HepG2 (cell line): Measurements from ENCODE around the gene PIM3. TPM values are rescaled to one million over a fixed set of nuclear protein-coding genes. Genes with fewer than 3 reads are reported as not detected.

Experiments used
- ATAC-seq: fragments of 200-7000 bp; cut with Tn5 transposase; 3 replicates; pipeline ENCODE4 v1.9.1; 2020; ENCODE audit warnings: mild to moderate bottlenecking, moderate library complexity
- BruUV-seq: library from RNA; stranded (reverse); fragments of 400-500 nt; replicated peaks from 2 replicates; lab custom pipeline; 2021; lab: Mats Ljungman, UMichigan
- CTCF ChIA-PET: fragments of 300-600 bp; formaldehyde crosslinking; extraction: SDS; loops from one replicate; lab custom pipeline; 2021; ENCODE audit warnings: low total read pairs, inconsistent platforms, low intra/inter-chr PET ratio; lab: Yijun Ruan, JAX
- POLR2A ChIA-PET: fragments of 350-600 bp; sonication (Branson Sonifier 250); formaldehyde crosslinking; loops from one replicate; lab custom pipeline; 2020; ENCODE audit warnings: antibody characterized with exemption, inconsistent platforms; lab: Yijun Ruan, JAX
- DNase-seq: peaks from one replicate; pipeline ENCODE4 v3.0.0-alpha.2; 2015; ENCODE audit warnings: low spot score
- FAIRE-seq: peaks from 3 replicates; lab custom pipeline; 2011; peaks lifted over from hg19 to GRCh38; lab: Jason Lieb, UNC
- H2AFZ ChIP-seq: one replicate; pipeline ENCODE4 v1.6.1; 2011; ENCODE audit warnings: low read length, inconsistent platforms
- H3K27ac ChIP-seq: fragments of 300-600 bp; 3 replicates; pipeline ENCODE4 v1.8.0; 2011; ENCODE audit warnings: mixed run types, mild to moderate bottlenecking, mixed read lengths, low read length, inconsistent platforms; ENCODE audit not compliant: insufficient read depth; ENCODE audit errors: extremely low read length
- H3K27me3 ChIP-seq, 2 experiments: fragments of 200-600 bp in 1 of 2; 2 replicates in 1 of 2; 3 replicates in 1 of 2; pipeline versions ENCODE4 v1.6.0 to v1.8.0; 2011; ENCODE audit warnings: low read length in 2 of 2, mild to moderate bottlenecking in 2 of 2, moderate library complexity in 2 of 2, inconsistent platforms in 1 of 2; ENCODE audit not compliant: insufficient read depth in 2 of 2, control insufficient read depth in 1 of 2
- H3K36me3 ChIP-seq, 2 experiments: fragments of 200-600 bp in 1 of 2; replicated peaks in 1 of 2; 2 replicates in 1 of 2; 3 replicates in 1 of 2; pipeline versions ENCODE4 v1.5.1 to v1.8.0; 2011; ENCODE audit warnings: low read length in 2 of 2, inconsistent platforms in 1 of 2; ENCODE audit not compliant: insufficient read depth in 2 of 2, control insufficient read depth in 1 of 2
- H3K4me1 ChIP-seq: 2 replicates; pipeline ENCODE4 v1.5.1; 2012; ENCODE audit warnings: low read length, inconsistent platforms; ENCODE audit not compliant: insufficient read depth
- H3K4me2 ChIP-seq: 2 replicates; pipeline ENCODE4 v1.6.0; 2011; ENCODE audit warnings: low read depth, low read length, inconsistent platforms
- H3K4me3 ChIP-seq, 3 experiments: fragments of 200-600 bp in 1 of 3; sonication (generic), shearing (Covaris generic) in 1 of 3; replicated peaks in 1 of 3; 2 replicates each; pipeline ENCODE4 v1.5.1; 2011 to 2016; ENCODE audit warnings: low read length in 3 of 3, inconsistent platforms in 2 of 3, low read depth in 2 of 3, mild to moderate bottlenecking in 2 of 3, control low read depth in 1 of 3, mixed read lengths in 1 of 3; ENCODE audit not compliant: insufficient read depth in 1 of 3
- H3K79me2 ChIP-seq: one replicate; pipeline ENCODE4 v1.6.1; 2011; ENCODE audit warnings: low read length, inconsistent platforms; ENCODE audit not compliant: insufficient read depth
- H3K9ac ChIP-seq: 2 replicates; pipeline ENCODE4 v1.6.0; 2011; ENCODE audit warnings: mild to moderate bottlenecking, low read depth, low read length, inconsistent platforms; ENCODE audit not compliant: insufficient read depth
- H3K9me3 ChIP-seq: 2 replicates; pipeline ENCODE4 v1.5.1; 2012; ENCODE audit warnings: mild to moderate bottlenecking, low read length
- H4K20me1 ChIP-seq: 2 replicates; pipeline ENCODE4 v1.6.0; 2011; ENCODE audit warnings: inconsistent platforms, mild to moderate bottlenecking, low read length, moderate library complexity; ENCODE audit not compliant: insufficient read depth
- AGO2 ChIP-seq: fragments of 200-400 bp; formaldehyde crosslinking; optimal IDR thresholded peaks from 2 replicates; pipeline ENCODE3; 2017; ENCODE audit warnings: mild to moderate bottlenecking, low read depth, low read length, moderate library complexity
- CENPX ChIP-seq: sonication (generic); formaldehyde crosslinking; IDR thresholded peaks from 2 replicates; pipeline ENCODE4 v1.9.0; 2021; ENCODE audit warnings: mild to moderate bottlenecking, missing genetic modification reagents, moderate library complexity
- EEA1 ChIP-seq: sonication (generic); formaldehyde crosslinking; IDR thresholded peaks from 2 replicates; pipeline ENCODE4 v1.5.1; 2020; ENCODE audit warnings: mild to moderate bottlenecking, missing genetic modification reagents, borderline replicate concordance
- ETV6 ChIP-seq: sonication (generic); formaldehyde crosslinking; conservative IDR thresholded peaks from 2 replicates; pipeline ENCODE4 v1.4.0; 2020; ENCODE audit warnings: missing genetic modification reagents
- MAFK ChIP-seq, 2 experiments: IDR thresholded peaks in 1 of 2; conservative IDR thresholded peaks in 1 of 2; 2 replicates each; pipeline ENCODE4 v1.6.1; 2011; ENCODE audit warnings: improper control_type of control experiment in 2 of 2, low read length in 2 of 2
- NPAS2 ChIP-seq: sonication (generic); formaldehyde crosslinking; IDR thresholded peaks from 2 replicates; pipeline ENCODE4 v1.8.0; 2022; ENCODE audit warnings: mild to moderate bottlenecking, missing genetic modification reagents, borderline replicate concordance
- PAXIP1 ChIP-seq: sonication (generic); formaldehyde crosslinking; conservative IDR thresholded peaks from 2 replicates; pipeline ENCODE4 v1.4.0; 2020; ENCODE audit warnings: mild to moderate bottlenecking, missing genetic modification reagents, moderate library complexity
- REST ChIP-seq, 2 experiments: IDR thresholded peaks; 2 replicates each; pipeline ENCODE4 v1.6.1; 2011 to 2012; ENCODE audit warnings: low read length in 2 of 2, borderline replicate concordance in 1 of 2, low read depth in 1 of 2, mild to moderate bottlenecking in 1 of 2, moderate library complexity in 1 of 2
- SCMH1 ChIP-seq: sonication (generic); formaldehyde crosslinking; IDR thresholded peaks from 2 replicates; pipeline ENCODE4 v1.9.0; 2021; ENCODE audit warnings: missing genetic modification reagents, mild to moderate bottlenecking, borderline replicate concordance
- SNRNP70 ChIP-seq: fragments of 200-400 bp; formaldehyde crosslinking; IDR thresholded peaks from 2 replicates; pipeline ENCODE4 v1.6.1; 2017; ENCODE audit warnings: mild to moderate bottlenecking, low read depth, low read length, moderate library complexity
- STAT5B ChIP-seq: sonication (generic); formaldehyde crosslinking; IDR thresholded peaks from 2 replicates; pipeline ENCODE4 v1.4.0; 2020; ENCODE audit warnings: missing genetic modification reagents
- TAF1 ChIP-seq: sonication (generic); formaldehyde crosslinking; IDR thresholded peaks from 2 replicates; pipeline ENCODE4 v1.4.0; 2020; ENCODE audit warnings: missing genetic modification reagents
- TOE1 ChIP-seq: sonication (generic); formaldehyde crosslinking; IDR thresholded peaks from 2 replicates; pipeline ENCODE4 v1.4.0; 2020; ENCODE audit warnings: mild to moderate bottlenecking, missing genetic modification reagents
- ZBTB38 ChIP-seq: sonication (generic); formaldehyde crosslinking; IDR thresholded peaks from 2 replicates; pipeline ENCODE4 v1.5.1; 2020; ENCODE audit warnings: mild to moderate bottlenecking, missing genetic modification reagents
- ZNF724P ChIP-seq: sonication (generic); formaldehyde crosslinking; IDR thresholded peaks from 2 replicates; pipeline ENCODE4 v1.8.0; 2022; ENCODE audit warnings: missing genetic modification reagents, borderline replicate concordance
- ZSCAN29 ChIP-seq: sonication (generic); formaldehyde crosslinking; conservative IDR thresholded peaks from 2 replicates; pipeline ENCODE4 v1.4.0; 2020; ENCODE audit warnings: mild to moderate bottlenecking, missing genetic modification reagents
- WGBS: methylation state at CpG from one replicate; pipeline ENCODE4 v1.1.6; 2017; ENCODE audit warnings: low lambda C conversion rate; 5-methylcytosine and 5-hydroxymethylcytosine counted together
- in situ Hi-C: cut with HindIII; loops from 2 replicates; pipeline ENCODE4 v1.10.0; 2017; ENCODE audit warnings: low pct_unique_long_range_greater_than_20kb; ENCODE audit not compliant: extremely low pct_ligation_motif_present
- intact Hi-C: fragments of 100-400 bp; cut with micrococcal nuclease; formaldehyde crosslinking; loops from one replicate; pipeline ENCODE4 v1.10.0; 2022; ENCODE audit not compliant: unreplicated experiment
- polyA plus RNA-seq, 8 experiments: library from polyadenylated mRNA; depleted of rRNA in 3 of 8; stranded (reverse) in 7 of 8; unstranded in 1 of 8; fragments of >200 nt; fragmentation: Illumina TruSeq in 4 of 8; extraction: Trizol in 4 of 8; gene quantifications; 2 replicates each; pipeline versions ENCODE4 v1.2.1 to v1.2.3, GENCODE V29; 2011 to 2016; ENCODE audit warnings: low read depth in 4 of 8, missing spikeins in 1 of 8, mixed read lengths in 1 of 8; ENCODE audit not compliant: insufficient read depth in 1 of 8
- total RNA-seq, 5 experiments: library from RNA; depleted of rRNA; stranded (reverse); fragments of >200 nt; fragmentation: Illumina TruSeq; extraction: Trizol; gene quantifications; 2 replicates each; pipeline ENCODE4 v1.2.3, GENCODE V29; 2016; ENCODE audit warnings: low read depth in 1 of 5

The PIM3 gene
- total and polyA plus RNA-seq, 2 of the 13 experiments (the other 11 are each of a cell fraction or from before 2014, with no cell fraction given) = 21.6 to 31.2 TPM

- over 99% methylated on average over 10 of the region's 12 CpGs for WGBS
- CTCF ChIA-PET = no interaction called here
- TF ChIP-seq AGO2 (no peak), REST (IDR thresholded peaks at IDR 0.05; ENCODE audit: borderline replicate concordance in 1 of 2, low read depth in 1 of 2, low read length in 2 of 2) (peak; percentile 65 to 88), STAT5B (CRISPR knock-in tag) (no peak), ZNF724P (CRISPR knock-in tag) (no peak), CENPX (CRISPR knock-in tag) (no peak), ZBTB38 (CRISPR knock-in tag) (0 out of 2 replicates have a peak, but pooled peaks have one; percentile 30), MAFK (conservative IDR thresholded peaks at IDR 0.05 in 1 of 2, IDR thresholded peaks at IDR 0.05 in 1 of 2; ENCODE audit: low read length in 2 of 2) (peak; percentile 41 to 49; a peak in 3 of 4 replicates), ZSCAN29 (no peak), SCMH1 (no peak), EEA1 (CRISPR knock-in tag) (no peak), SNRNP70 (no peak), TAF1 (CRISPR knock-in tag) (no peak), PAXIP1 (CRISPR knock-in tag) (no peak), TOE1 (CRISPR knock-in tag) (no peak), ETV6 (CRISPR knock-in tag) (no peak), NPAS2 (CRISPR knock-in tag) (no peak)
These were observed 45.0 kb upstream of the PIM3 start for GRCh38 chr22:49915610-49916009.

More at GRCh38 chr22:49915610-49916009, 45.0 kb upstream of the PIM3 start:
- Histone ChIP-seq H3K9ac (no peak overlapping the region), H3K27ac (no peak overlapping the region), H3K9me3 (no peaks in the 10 kb centered on the region), H3K4me2 (no peak overlapping the region), H3K79me2 (peaks cover 10% of the 10 kb centered on the region), H2AFZ (no peak overlapping the region), H4K20me1 (no peaks in the 10 kb centered on the region), H3K4me1 (peaks cover 31% of the 10 kb centered on the region), H3K4me3 (no peak overlapping the region), H3K27me3 (no peaks in the 10 kb centered on the region), H3K36me3 (peaks cover 4 to 28% of the 10 kb centered on the region in 2 experiments; a peak in 4 of 5 replicates)
- ATAC-seq (no peak), FAIRE-seq (no peak), DNase-seq (no peak)
- in situ Hi-C loops (no loop called here), intact Hi-C loops (no loop called here)
- POLR2A ChIA-PET = no interaction called here
- BruUV-seq = no TSS peak
